Measurements from ENCODE around the gene SDK1.
"Not testable (repeated sequence)": the region's sequence is repeated elsewhere in the genome, so short reads cannot be mapped to it uniquely, and the experiment has no call there.

The SDK1 gene

GRCh38 chr7:3683546-3684539 lies 382.8 kb downstream of the SDK1 start:
- no peak for DNase-seq

GRCh38 chr7:3688071-3688470 lies 387.0 kb downstream of the SDK1 start:
- DNase-seq = no peak

- DNase-seq = no peak
Measured at GRCh38 chr7:3688842-3689241, 387.8 kb downstream of the SDK1 start.

GRCh38 chr7:3691478-3692158 lies 390.6 kb downstream of the SDK1 start:
- no peak for DNase-seq

GRCh38 chr7:3695602-3696001 lies 394.6 kb downstream of the SDK1 start:
- no peak for DNase-seq

GRCh38 chr7:3696113-3696512 lies 395.1 kb downstream of the SDK1 start:
- DNase-seq = no peak

- DNase-seq = no peak
Measured at GRCh38 chr7:3697472-3697871, 396.4 kb downstream of the SDK1 start.

GRCh38 chr7:3705258-3705657 lies 404.2 kb downstream of the SDK1 start:
- no peak for DNase-seq

GRCh38 chr7:3706091-3706490 lies 405.0 kb downstream of the SDK1 start:
- DNase-seq = not testable (repeated sequence)

GRCh38 chr7:3710122-3710521 lies 409.1 kb downstream of the SDK1 start:
- DNase-seq = no peak

- no peak for DNase-seq
Measured at GRCh38 chr7:3710531-3710930, 409.5 kb downstream of the SDK1 start.

- no peak for DNase-seq
Measured at GRCh38 chr7:3712841-3713240, 411.8 kb downstream of the SDK1 start.

- DNase-seq = no peak
Measured at GRCh38 chr7:3721422-3721821, 420.4 kb downstream of the SDK1 start.

- no peak for DNase-seq
Measured at GRCh38 chr7:3722396-3722922, 421.4 kb downstream of the SDK1 start.

GRCh38 chr7:3725155-3726059 lies 424.4 kb downstream of the SDK1 start:
- DNase-seq = no peak

GRCh38 chr7:3730276-3730675 lies 429.2 kb downstream of the SDK1 start:
- no peak for DNase-seq

GRCh38 chr7:3732395-3733005 lies 431.4 kb downstream of the SDK1 start:
- no peak for DNase-seq

- DNase-seq = no peak
Measured at GRCh38 chr7:3733541-3734140, 432.6 kb downstream of the SDK1 start.

- no peak for DNase-seq
Measured at GRCh38 chr7:3738964-3739363, 437.9 kb downstream of the SDK1 start.

GRCh38 chr7:3739983-3740382 lies 438.9 kb downstream of the SDK1 start:
- no peak for DNase-seq

- no peak for DNase-seq
Measured at GRCh38 chr7:3747467-3747866, 446.4 kb downstream of the SDK1 start.

- no peak for DNase-seq
Measured at GRCh38 chr7:3748389-3748788, 447.3 kb downstream of the SDK1 start.
